SJSA1 (cell line): ENCODE results near the gene SLC12A3. TPM values are rescaled to one million over a fixed set of nuclear protein-coding genes. Genes with fewer than 3 reads are reported as not detected.
A peak's percentile ranks its signal among the peaks of the same experiment; 100 is the strongest.

ENCODE experiments used
- DNase-seq, 2 experiments: peaks; one replicate each; pipeline ENCODE4 v3.0.0-alpha.2; 2015 to 2020; ENCODE audit warnings: low spot score in 2 of 2, low read depth in 1 of 2
- H3K27ac ChIP-seq: fragments of 250-450 bp; sonication (Bioruptor Pico); 2 replicates; pipeline ENCODE4 v1.5.1; 2020; ENCODE audit warnings: mild to moderate bottlenecking, moderate library complexity
- H3K27me3 ChIP-seq: fragments of 250-450 bp; sonication (Bioruptor Pico); replicated peaks from 2 replicates; pipeline ENCODE4 v1.5.1; 2020; ENCODE audit warnings: mild to moderate bottlenecking, moderate library complexity
- H3K36me3 ChIP-seq: fragments of 250-450 bp; sonication (Bioruptor Pico); 2 replicates; pipeline ENCODE4 v1.5.1; 2020; ENCODE audit warnings: mild to moderate bottlenecking
- H3K4me1 ChIP-seq: fragments of 250-450 bp; sonication (Bioruptor Pico); replicated peaks from 2 replicates; pipeline ENCODE4 v1.6.1; 2021; ENCODE audit warnings: mild to moderate bottlenecking
- H3K4me3 ChIP-seq: fragments of 250-450 bp; sonication (Bioruptor Pico); 2 replicates; pipeline ENCODE4 v1.5.1; 2020; ENCODE audit warnings: mild to moderate bottlenecking
- H3K9me3 ChIP-seq: fragments of 250-450 bp; sonication (Bioruptor Pico); replicated peaks from 2 replicates; pipeline ENCODE4 v1.5.1; 2020; ENCODE audit warnings: mild to moderate bottlenecking
- total RNA-seq: library from RNA; depleted of rRNA; stranded (reverse); fragments of >200 nt; shearing (Covaris generic); gene quantifications from 2 replicates; pipeline ENCODE4 v1.2.3, GENCODE V29; 2014

Gene SLC12A3
- total RNA-seq, 1 experiment from 2014 or later: not detected

- Histone ChIP-seq H3K9me3 (no peaks in the 10 kb centered on the region), H3K27ac (no peak overlapping the region), H3K36me3 (no peaks in the 10 kb centered on the region), H3K27me3 (no peaks in the 10 kb centered on the region), H3K4me1 (peaks cover 27% of the 10 kb centered on the region), H3K4me3 (no peak overlapping the region)
- no peak for DNase-seq
These were observed 51.8 kb downstream of the SLC12A3 start for GRCh38 chr16:56916571-56917403.

GRCh38 chr16:56918467-56919012 lies 53.5 kb downstream of the SLC12A3 start:
- Histone ChIP-seq H3K9me3 (no peaks in the 10 kb centered on the region), H3K36me3 (no peaks in the 10 kb centered on the region), H3K4me3 (no peak overlapping the region), H3K4me1 (peaks cover 13% of the 10 kb centered on the region), H3K27ac (no peak overlapping the region), H3K27me3 (no peaks in the 10 kb centered on the region)
- DNase-seq: no peak

- no peak for DNase-seq
- no peaks in the 10 kb centered on the region for H3K9me3 ChIP-seq
- H3K27ac ChIP-seq: no peak overlapping the region
- H3K27me3 ChIP-seq: no peaks in the 10 kb centered on the region
- H3K36me3 ChIP-seq: no peaks in the 10 kb centered on the region
- no peak overlapping the region for H3K4me3 ChIP-seq
- H3K4me1 ChIP-seq: peaks cover 13% of the 10 kb centered on the region
These were observed 54.2 kb downstream of the SLC12A3 start for GRCh38 chr16:56919099-56919800.

GRCh38 chr16:56921571-56921970 lies 56.6 kb downstream of the SLC12A3 start:
- no peak overlapping the region for H3K27ac ChIP-seq
- H3K4me1 ChIP-seq: no peaks in the 10 kb centered on the region
- DNase-seq: no peak
- H3K27me3 ChIP-seq: no peaks in the 10 kb centered on the region
- no peak overlapping the region for H3K4me3 ChIP-seq
- no peaks in the 10 kb centered on the region for H3K9me3 ChIP-seq
- no peaks in the 10 kb centered on the region for H3K36me3 ChIP-seq

GRCh38 chr16:56923481-56924091 lies 58.6 kb downstream of the SLC12A3 start:
- Histone ChIP-seq H3K4me3 (no peak overlapping the region), H3K27me3 (no peaks in the 10 kb centered on the region), H3K9me3 (no peaks in the 10 kb centered on the region), H3K36me3 (no peaks in the 10 kb centered on the region), H3K27ac (no peak overlapping the region), H3K4me1 (no peaks in the 10 kb centered on the region)
- no peak for DNase-seq

- Histone ChIP-seq H3K36me3 (peaks cover 6% of the 10 kb centered on the region), H3K27ac (no peak overlapping the region), H3K9me3 (no peaks in the 10 kb centered on the region), H3K4me3 (no peak overlapping the region), H3K27me3 (no peaks in the 10 kb centered on the region), H3K4me1 (peaks cover 6% of the 10 kb centered on the region)
- DNase-seq: no peak
These were observed 62.5 kb downstream of the SLC12A3 start for GRCh38 chr16:56927471-56927870.

- H3K36me3 ChIP-seq: peaks cover 23% of the 10 kb centered on the region
- peaks cover 18% of the 10 kb centered on the region for H3K4me1 ChIP-seq
- no peaks in the 10 kb centered on the region for H3K9me3 ChIP-seq
- no peak overlapping the region for H3K4me3 ChIP-seq
- no peak overlapping the region for H3K27ac ChIP-seq
- no peaks in the 10 kb centered on the region for H3K27me3 ChIP-seq
- no peak for DNase-seq
These were observed 64.6 kb downstream of the SLC12A3 start for GRCh38 chr16:56929639-56930038.

- no peaks in the 10 kb centered on the region for H3K9me3 ChIP-seq
- H3K27ac ChIP-seq: no peak overlapping the region
- DNase-seq: no peak
- peaks cover 33% of the 10 kb centered on the region for H3K36me3 ChIP-seq
- H3K4me3 ChIP-seq: no peak overlapping the region
- peaks cover 18% of the 10 kb centered on the region for H3K4me1 ChIP-seq
- H3K27me3 ChIP-seq: no peaks in the 10 kb centered on the region
These were observed 65.7 kb downstream of the SLC12A3 start for GRCh38 chr16:56930486-56931270.

- H3K4me1 ChIP-seq: peaks cover 18% of the 10 kb centered on the region
- no peaks in the 10 kb centered on the region for H3K9me3 ChIP-seq
- H3K4me3 ChIP-seq: peak overlapping the region; percentile 87
- H3K27ac ChIP-seq: peak overlapping the region; percentile 90
- no peaks in the 10 kb centered on the region for H3K27me3 ChIP-seq
- peaks cover 40% of the 10 kb centered on the region for H3K36me3 ChIP-seq
- no peak for DNase-seq
These were observed 66.4 kb downstream of the SLC12A3 start for GRCh38 chr16:56931271-56931891.

GRCh38 chr16:56931892-56932720 lies 67.1 kb downstream of the SLC12A3 start, which contains the start of gene HERPUD1:
Gene HERPUD1, plus strand, starts transcription at chr16:56932142. Its CDS starts 103 bp downstream, at chr16:56932245.
- Histone ChIP-seq H3K27ac (peak within 1 kb of the TSS; percentile 90), H3K9me3 (no peaks in the 10 kb centered on the region), H3K4me3 (peak within 1 kb of the TSS; percentile 87), H3K4me1 (peaks cover 18% of the 10 kb centered on the region), H3K27me3 (no peaks in the 10 kb centered on the region), H3K36me3 (peaks cover 47% of the 10 kb centered on the region)
- peak; percentile 95 to 99 for DNase-seq

- DNase-seq: peak; percentile 67 to 73
- Histone ChIP-seq H3K9me3 (no peaks in the 10 kb centered on the region), H3K27me3 (no peaks in the 10 kb centered on the region), H3K27ac (peak overlapping the region; percentile 90), H3K4me1 (peaks cover 18% of the 10 kb centered on the region), H3K36me3 (peaks cover 55% of the 10 kb centered on the region), H3K4me3 (peak overlapping the region; percentile 87)
These were observed 68.0 kb downstream of the SLC12A3 start for GRCh38 chr16:56932721-56933619.
